GM12878 (cell line): ENCODE data around the gene NACC1. TPM values are rescaled to one million over a fixed set of nuclear protein-coding genes. Genes with fewer than 3 reads are reported as not detected.
A peak's percentile ranks its signal among the peaks of the same experiment; 100 is the strongest.

ENCODE experiments used
- ATF3 ChIP-seq: IDR thresholded peaks from 2 replicates; pipeline ENCODE4 v1.6.1; 2011; ENCODE audit warnings: low read depth, mild to moderate bottlenecking, low read length, moderate library complexity, borderline replicate concordance; ENCODE audit errors: extremely low read depth
- CBFB ChIP-seq: IDR thresholded peaks from 2 replicates; pipeline ENCODE4 v1.6.1; 2016; ENCODE audit warnings: antibody characterized with exemption, low read depth
- CHD4 ChIP-seq: fragments of 200-600 bp; sonication (generic); IDR thresholded peaks from 2 replicates; pipeline ENCODE4 v1.6.1; 2016; ENCODE audit warnings: mild to moderate bottlenecking
- CTCF ChIP-seq, 3 experiments: IDR thresholded peaks in 2 of 3; conservative IDR thresholded peaks in 1 of 3; 2 replicates each; pipeline ENCODE4 v1.5.1; 2011; ENCODE audit warnings: low read depth in 3 of 3, low read length in 3 of 3, mild to moderate bottlenecking in 3 of 3, control low read depth in 2 of 3, moderate library complexity in 2 of 3, inconsistent platforms in 1 of 3, mixed read lengths in 1 of 3; ENCODE audit not compliant: control insufficient read depth in 2 of 3, insufficient read depth in 1 of 3; ENCODE audit errors: extremely low read depth in 1 of 3
- EED ChIP-seq: sonication (generic); IDR thresholded peaks from 2 replicates; pipeline ENCODE4 v1.6.1; 2016; ENCODE audit warnings: antibody characterized with exemption, low read depth
- ELK1 ChIP-seq: IDR thresholded peaks from 2 replicates; pipeline ENCODE4 v1.6.1; 2012; ENCODE audit warnings: low read depth, low read length, improper control_type of control experiment
- EP300 ChIP-seq, 2 experiments: fragments of 150-350 bp in 1 of 2; IDR thresholded peaks; 2 replicates each; pipeline ENCODE4 v1.6.1; 2011 to 2012; ENCODE audit warnings: low read depth in 2 of 2, low read length in 2 of 2, borderline replicate concordance in 1 of 2, improper control_type of control experiment in 1 of 2, inconsistent platforms in 1 of 2; ENCODE audit not compliant: control insufficient read depth in 1 of 2
- EZH2 ChIP-seq: IDR thresholded peaks from 2 replicates; pipeline ENCODE4 v1.6.1; 2012; ENCODE audit warnings: low read depth, mild to moderate bottlenecking, control low read depth, inconsistent platforms, low read length, borderline replicate concordance; ENCODE audit not compliant: control insufficient read depth
- FOXK2 ChIP-seq: fragments of 450-650 bp; IDR thresholded peaks from 2 replicates; pipeline ENCODE4 v1.6.1; 2017; ENCODE audit warnings: mild to moderate bottlenecking, moderate library complexity
- HCFC1 ChIP-seq: fragments of 150-350 bp; IDR thresholded peaks from 2 replicates; pipeline ENCODE4 v1.6.1; 2014; ENCODE audit warnings: low read length
- HDAC6 ChIP-seq: fragments of 200-600 bp; sonication (generic); IDR thresholded peaks from one replicate; pipeline ENCODE4 v1.8.0; 2017; ENCODE audit warnings: antibody characterized with exemption; ENCODE audit not compliant: unreplicated experiment
- IKZF1 ChIP-seq: fragments of 450-650 bp; conservative IDR thresholded peaks from 2 replicates; pipeline ENCODE4 v1.6.1; 2017; ENCODE audit warnings: antibody characterized with exemption, mild to moderate bottlenecking
- IRF4 ChIP-seq: IDR thresholded peaks from 2 replicates; pipeline ENCODE4 v1.6.1; 2011; ENCODE audit warnings: low read depth, low read length
- JUNB ChIP-seq: IDR thresholded peaks from 2 replicates; pipeline ENCODE4 v1.6.1; 2016; ENCODE audit warnings: antibody characterized with exemption, mild to moderate bottlenecking
- MTA2 ChIP-seq: fragments of 450-650 bp; IDR thresholded peaks from 2 replicates; pipeline ENCODE4 v1.6.1; 2016; ENCODE audit warnings: low read depth, mild to moderate bottlenecking, moderate library complexity
- MTA3 ChIP-seq: IDR thresholded peaks from 2 replicates; pipeline ENCODE4 v1.6.1; 2012; ENCODE audit warnings: low read length, inconsistent platforms, borderline replicate concordance
- MXI1 ChIP-seq: fragments of 150-350 bp; IDR thresholded peaks from 2 replicates; pipeline ENCODE4 v1.6.1; 2011; ENCODE audit warnings: low read depth, mild to moderate bottlenecking, inconsistent platforms, low read length, improper control_type of control experiment
- MYC ChIP-seq: IDR thresholded peaks from 2 replicates; pipeline ENCODE4 v1.6.1; 2011; ENCODE audit warnings: mild to moderate bottlenecking, low read length, moderate library complexity, inconsistent platforms; ENCODE audit not compliant: insufficient read depth, insufficient replicate concordance, insufficient read length, severe bottlenecking
- NFYB ChIP-seq: IDR thresholded peaks from 2 replicates; pipeline ENCODE4 v1.6.1; 2011; ENCODE audit warnings: low read depth, mild to moderate bottlenecking, low read length, improper control_type of control experiment, moderate library complexity; ENCODE audit not compliant: insufficient read depth
- NR2C2 ChIP-seq: IDR thresholded peaks from 2 replicates; pipeline ENCODE4 v1.6.1; 2011; ENCODE audit warnings: borderline replicate concordance, low read depth; ENCODE audit not compliant: control insufficient read depth, insufficient read length
- POU2F2 ChIP-seq: IDR thresholded peaks from 3 replicates; pipeline ENCODE4 v1.6.1; 2011; ENCODE audit warnings: low read depth, mild to moderate bottlenecking, low read length, borderline replicate concordance
- RUNX3 ChIP-seq: IDR thresholded peaks from 2 replicates; pipeline ENCODE4 v1.6.1; 2012; ENCODE audit warnings: low read length, inconsistent platforms
- SIX5 ChIP-seq: IDR thresholded peaks from 2 replicates; pipeline ENCODE4 v1.6.1; 2011; ENCODE audit warnings: mild to moderate bottlenecking, low read depth, low read length, moderate library complexity; ENCODE audit not compliant: severe bottlenecking
- SREBF2 ChIP-seq: IDR thresholded peaks from 2 replicates; pipeline ENCODE4 v1.6.1; 2012; ENCODE audit warnings: mild to moderate bottlenecking, low read length
- SUZ12 ChIP-seq: fragments of 200-600 bp; sonication (generic); IDR thresholded peaks from one replicate; pipeline ENCODE4 v1.6.1; 2018; ENCODE audit warnings: antibody characterized with exemption, mild to moderate bottlenecking; ENCODE audit not compliant: unreplicated experiment
- TARDBP ChIP-seq: IDR thresholded peaks from 2 replicates; pipeline ENCODE4 v1.6.1; 2016; ENCODE audit warnings: borderline replicate concordance
- WRNIP1 ChIP-seq: IDR thresholded peaks from 2 replicates; pipeline ENCODE4 v1.6.1; 2011; ENCODE audit warnings: low read depth, low read length, improper control_type of control experiment, borderline replicate concordance
- YBX1 ChIP-seq: fragments of 450-650 bp; IDR thresholded peaks from 2 replicates; pipeline ENCODE4 v1.6.1; 2016; ENCODE audit warnings: antibody characterized with exemption
- YY1 ChIP-seq: IDR thresholded peaks from 2 replicates; pipeline ENCODE4 v1.6.1; 2011; ENCODE audit warnings: low read depth, mild to moderate bottlenecking, low read length
- polyA plus RNA-seq, 11 experiments: library from polyadenylated mRNA; depleted of rRNA in 4 of 11; unstranded in 6 of 11; stranded (reverse) in 5 of 11; fragments of >200 nt; fragmentation: Nextera tagmentation in 4 of 11; fragmentation: Illumina TruSeq in 1 of 11; extraction: Ambion mirVana in 4 of 11; extraction: Trizol in 1 of 11; gene quantifications; 1 replicate in 1 of 11; 2 replicates in 10 of 11; pipeline versions ENCODE4 v1.2.1 to v1.2.3, GENCODE V29; 2011 to 2016; ENCODE audit warnings: inconsistent platforms in 2 of 11, missing spikeins in 2 of 11, low read depth in 1 of 11
- total RNA-seq, 4 experiments: library from RNA; depleted of rRNA in 3 of 4; stranded (reverse); fragments of >200 nt in 3 of 4; fragmentation: Illumina TruSeq in 1 of 4; extraction: Trizol in 1 of 4; gene quantifications; 2 replicates each; pipeline versions ENCODE4 v1.2.1 to v1.2.3, GENCODE V29; 2013 to 2021

The NACC1 gene
- total and polyA plus RNA-seq, 10 of the 15 experiments (the other 5 are each of a cell fraction or from before 2014, with no cell fraction given) = 0.18 to 120 (median 19.2) TPM

- no peak for TF ChIP-seq SUZ12
- TF ChIP-seq TARDBP = peak; percentile 61; the same call in 1 of the 2 replicates
- no peak for TF ChIP-seq CTCF (IDR thresholded peaks at IDR 0.05 in 2 of 3, conservative IDR thresholded peaks at IDR 0.05 in 1 of 3; ENCODE audit: control insufficient read depth in 2 of 3, extremely low read depth in 1 of 3, insufficient read depth in 1 of 3, low read depth in 3 of 3, low read length in 3 of 3)
- no peak for TF ChIP-seq SREBF2
- TF ChIP-seq MYC = no peak
- TF ChIP-seq CHD4 = no peak
- no peak for TF ChIP-seq NR2C2
- TF ChIP-seq EP300 (IDR thresholded peaks at IDR 0.05; ENCODE audit: borderline replicate concordance in 1 of 2, control insufficient read depth in 1 of 2, low read depth in 2 of 2, low read length in 2 of 2) = peak; percentile 81 to 83
- TF ChIP-seq POU2F2 = peak; percentile 76; the same call in 1 of the 3 replicates
- TF ChIP-seq IKZF1 = peak; percentile 99
- TF ChIP-seq YY1 = peak; percentile 33
- TF ChIP-seq WRNIP1 = no peak
- no peak for TF ChIP-seq EZH2
- TF ChIP-seq MTA2 = peak; percentile 70; the same call in 1 of the 2 replicates
- TF ChIP-seq YBX1 = no peak
- TF ChIP-seq ATF3 = no peak
- TF ChIP-seq RUNX3 = no peak
- no peak for TF ChIP-seq MTA3
- TF ChIP-seq JUNB = no peak
- no peak for TF ChIP-seq FOXK2
- TF ChIP-seq MXI1 = no peak
- TF ChIP-seq HCFC1 = no peak; the same call in 1 of the 2 replicates
- peak; percentile 5 for TF ChIP-seq SIX5
- 0 out of 2 replicates have a peak, but pooled peaks have one; percentile 38 for TF ChIP-seq IRF4
- peak; percentile 72 for TF ChIP-seq ELK1
- TF ChIP-seq HDAC6 = no peak
- peak; percentile 97 for TF ChIP-seq EED
- TF ChIP-seq NFYB = no peak
- peak; percentile 78 for TF ChIP-seq CBFB
Observed at GRCh38 chr19:13155472-13156359, 37.7 kb downstream of the NACC1 start (continued).
